HG02981 (cell line): ENCODE measurements around the gene ATXN7L1.

Source experiments
- ATAC-seq: cut with Tn5 transposase; IDR thresholded peaks from one replicate; pipeline ENCODE4 v1.9.1; 2021; ENCODE audit warnings: mild to moderate bottlenecking, moderate library complexity; ENCODE audit not compliant: unreplicated experiment

ATXN7L1 gene

DNA sequence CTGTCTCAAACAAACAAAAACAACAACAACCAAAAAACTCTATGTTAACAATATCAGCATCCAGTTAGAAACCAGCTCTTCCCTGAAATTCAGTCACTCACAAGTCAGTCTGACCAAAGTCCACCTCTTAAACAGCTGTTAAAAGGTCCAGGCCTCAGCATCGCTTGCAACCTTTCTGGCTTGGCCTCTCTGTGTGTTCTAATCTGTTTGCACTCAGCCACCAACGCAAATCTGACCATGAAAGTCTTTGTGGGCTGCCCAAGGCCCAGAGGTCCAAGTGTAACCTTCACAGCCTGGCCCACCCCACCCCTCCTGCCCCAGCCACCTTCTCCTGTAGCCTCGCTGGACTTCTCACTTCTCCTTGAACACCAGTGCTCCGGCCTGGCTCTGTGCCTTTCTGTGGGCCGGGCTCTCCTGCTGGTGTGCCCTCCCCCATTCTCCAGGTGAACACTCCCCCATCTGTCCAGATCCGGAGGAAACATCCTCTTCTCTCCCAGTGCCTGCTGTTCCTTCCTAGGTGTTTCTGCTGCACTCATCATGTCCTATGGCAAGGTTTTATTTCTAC, 222.9 kb downstream of the ATXN7L1 start:
- no peak for ATAC-seq

DNA sequence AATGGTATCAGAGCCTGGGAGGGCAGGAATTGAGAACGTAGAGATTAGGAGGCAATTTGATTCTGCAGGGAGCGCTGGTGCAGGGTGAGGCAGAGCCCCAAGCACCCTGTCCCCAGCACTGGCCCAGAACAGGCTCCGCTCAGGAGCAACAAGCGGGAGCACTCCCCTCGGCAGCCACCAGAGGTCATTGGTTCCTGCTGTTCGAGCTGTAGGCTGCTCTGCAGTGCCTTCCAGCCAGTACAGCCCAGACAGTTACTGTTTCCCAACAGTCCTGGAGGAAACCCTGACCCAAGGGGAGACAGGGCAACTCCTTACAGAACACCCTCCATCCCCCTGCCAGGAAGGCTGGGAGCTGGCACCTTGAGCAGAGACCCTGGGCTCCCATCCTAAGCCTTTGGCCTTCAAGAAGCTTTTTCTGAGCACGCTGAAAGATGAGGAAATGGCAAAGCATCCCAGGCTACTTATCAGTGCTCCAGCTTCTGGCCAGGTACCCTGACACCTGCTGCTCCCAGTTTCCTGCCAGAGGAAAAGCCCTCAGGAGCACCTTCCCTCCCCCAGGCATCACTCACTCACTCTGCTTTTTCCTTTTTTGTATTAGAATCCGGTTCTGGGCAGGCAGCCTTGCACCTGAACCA, 223.9 kb downstream of the ATXN7L1 start:
- ATAC-seq = no peak

DNA sequence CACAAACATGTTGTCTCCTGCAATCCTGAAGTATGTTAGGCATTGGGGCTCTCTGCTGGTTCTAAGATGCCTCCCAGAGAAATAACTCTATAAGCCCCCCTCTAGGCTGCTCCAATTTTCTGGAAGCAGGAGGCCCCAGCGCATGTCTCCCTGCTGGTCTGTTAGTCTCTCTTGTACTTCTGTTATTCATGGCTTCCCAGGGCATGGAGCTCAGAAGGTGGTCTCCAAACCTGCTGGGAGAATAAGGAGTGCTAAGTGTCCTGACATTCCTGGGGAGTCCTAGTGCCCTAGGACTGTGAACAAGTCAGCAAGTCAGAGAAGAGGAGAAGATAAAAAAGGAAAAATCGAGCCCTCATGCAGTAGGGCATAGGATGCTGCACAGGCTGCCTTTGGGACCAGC, 224.6 kb downstream of the ATXN7L1 start:
- no peak for ATAC-seq

DNA sequence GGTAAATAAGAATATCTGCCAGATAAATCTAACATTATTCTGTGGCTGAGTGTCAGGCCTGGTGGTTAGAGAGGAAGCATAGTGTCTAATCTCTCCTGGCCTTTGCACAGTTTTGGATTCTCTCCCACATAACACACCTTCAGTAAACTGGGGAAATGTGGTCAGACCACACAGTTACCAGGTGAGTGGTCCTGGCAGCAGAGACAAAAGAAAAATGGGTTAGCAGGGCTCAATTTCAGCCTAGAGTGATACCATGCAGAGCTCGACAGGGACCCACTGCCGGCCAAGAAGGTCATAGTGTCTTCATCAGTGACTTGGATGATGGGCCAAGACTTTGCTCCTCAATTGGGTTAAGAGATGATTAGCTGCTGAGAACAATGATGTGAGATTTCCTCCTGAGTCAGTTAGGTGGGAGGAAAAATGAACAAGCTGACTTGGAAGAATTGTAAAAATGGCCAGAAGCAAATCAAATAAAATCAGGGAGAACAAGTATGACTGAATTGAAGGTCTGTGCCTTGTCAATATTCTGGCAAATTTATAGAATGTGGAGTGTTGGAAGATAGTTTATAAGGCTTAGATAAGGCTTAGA, 225.9 kb downstream of the ATXN7L1 start:
- ATAC-seq = no peak

DNA sequence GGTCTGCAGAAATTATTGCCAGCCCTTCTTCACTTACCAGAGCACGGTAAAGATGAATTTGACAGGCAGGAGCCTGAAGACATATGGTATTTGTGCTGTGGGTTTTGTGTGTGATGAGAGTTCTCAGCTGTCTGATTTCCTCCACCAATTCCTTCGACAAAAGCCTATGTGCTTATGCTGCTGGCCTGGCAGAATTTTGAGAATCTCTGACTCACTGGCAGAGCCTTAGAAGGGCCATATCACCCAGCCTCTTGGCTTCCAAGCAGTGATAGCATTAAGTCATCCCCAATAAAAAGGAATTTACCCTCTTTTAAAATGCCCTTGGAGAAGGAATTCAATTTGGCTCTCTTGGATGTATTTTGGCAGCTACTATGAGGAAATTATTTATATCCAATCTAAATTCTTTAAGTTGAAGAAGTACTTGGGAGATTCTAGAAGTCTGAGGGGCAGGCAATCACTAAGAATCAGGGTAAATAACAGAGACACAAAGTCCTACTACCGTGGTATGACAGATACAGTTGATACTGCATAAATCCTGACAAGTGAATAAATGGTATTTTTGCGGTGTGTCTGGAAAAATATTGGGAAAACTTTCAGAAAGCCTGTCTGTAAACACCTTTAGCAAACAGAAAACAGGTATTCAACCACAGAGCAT, 226.5 kb downstream of the ATXN7L1 start:
- ATAC-seq = no peak

DNA sequence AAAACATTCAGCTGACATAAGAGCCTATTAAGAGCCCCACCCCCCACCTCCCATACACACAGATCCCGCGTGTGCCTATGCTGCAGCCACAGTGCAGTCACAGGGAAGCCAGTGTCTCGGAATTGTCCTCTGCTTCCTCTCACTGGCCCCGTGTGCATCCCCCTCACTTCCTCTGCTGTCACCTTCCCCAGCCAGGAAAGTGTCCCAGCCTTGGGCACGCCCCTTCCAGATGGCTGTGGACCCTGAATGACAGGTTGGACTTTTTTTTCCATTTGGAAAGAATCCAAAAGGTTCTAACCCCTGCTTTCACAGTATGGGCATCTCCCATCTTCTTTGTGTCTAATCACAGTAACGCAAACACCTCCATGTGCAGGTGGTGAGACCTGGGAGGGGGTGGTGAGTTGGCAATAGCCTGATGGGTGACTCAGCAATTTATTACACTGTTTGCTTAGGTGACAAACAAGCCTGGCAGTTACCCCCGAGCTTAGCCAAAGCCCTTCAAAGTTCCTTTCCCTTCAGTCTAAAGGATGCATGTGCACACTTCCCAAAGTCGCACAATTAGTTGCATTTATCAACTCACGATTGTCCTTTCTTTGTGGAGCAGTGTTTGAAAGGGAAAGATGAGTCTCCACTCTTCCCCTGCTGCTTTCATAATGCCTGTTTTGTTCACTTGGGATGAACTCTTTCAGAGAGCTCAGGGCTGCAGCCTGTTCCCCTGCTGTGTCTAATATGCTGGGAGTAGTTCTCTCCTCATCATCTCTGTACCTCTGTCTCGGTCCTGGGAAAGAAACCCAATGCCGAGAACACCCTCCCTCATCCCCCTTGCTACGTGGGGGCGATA, 227.6 kb downstream of the ATXN7L1 start:
- no peak for ATAC-seq

DNA sequence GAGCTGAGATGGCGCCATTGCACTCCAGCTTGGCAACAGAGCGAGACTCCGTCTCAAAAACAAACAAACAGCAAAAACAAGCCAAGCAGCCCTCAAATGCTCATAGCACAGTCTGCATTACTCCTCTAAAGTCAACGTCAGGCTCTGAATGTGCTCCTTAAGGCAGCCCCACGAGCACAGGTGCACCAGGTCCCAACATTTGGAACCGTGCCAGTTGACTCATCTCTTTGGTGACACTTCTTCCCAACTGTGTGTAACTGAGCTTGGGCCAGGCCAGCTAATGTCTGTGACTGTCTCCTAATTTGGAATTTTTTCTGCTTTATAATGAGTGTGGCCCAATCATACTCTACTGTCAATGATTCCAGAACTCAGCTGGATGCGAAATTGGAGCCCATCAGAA, 228.8 kb downstream of the ATXN7L1 start:
- no peak for ATAC-seq

DNA sequence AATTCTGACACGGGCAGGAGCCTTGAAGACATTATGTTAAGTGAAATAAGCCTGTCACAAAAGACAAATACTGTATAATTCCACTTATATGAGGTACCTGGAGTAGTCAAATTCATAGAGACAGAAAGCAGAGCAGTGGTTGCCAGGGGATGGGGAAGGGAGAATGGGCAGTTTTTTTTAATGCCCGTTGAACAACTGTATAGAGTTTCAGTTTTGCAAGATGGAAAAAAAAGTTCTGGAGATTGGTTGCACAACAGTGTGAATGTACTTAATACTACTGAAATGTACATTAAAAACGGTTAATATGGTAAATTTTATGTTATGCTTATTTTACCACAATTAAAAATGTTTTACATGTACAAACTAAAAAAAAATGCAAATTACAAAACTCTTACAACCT, 231.5 kb downstream of the ATXN7L1 start:
- no peak for ATAC-seq

DNA sequence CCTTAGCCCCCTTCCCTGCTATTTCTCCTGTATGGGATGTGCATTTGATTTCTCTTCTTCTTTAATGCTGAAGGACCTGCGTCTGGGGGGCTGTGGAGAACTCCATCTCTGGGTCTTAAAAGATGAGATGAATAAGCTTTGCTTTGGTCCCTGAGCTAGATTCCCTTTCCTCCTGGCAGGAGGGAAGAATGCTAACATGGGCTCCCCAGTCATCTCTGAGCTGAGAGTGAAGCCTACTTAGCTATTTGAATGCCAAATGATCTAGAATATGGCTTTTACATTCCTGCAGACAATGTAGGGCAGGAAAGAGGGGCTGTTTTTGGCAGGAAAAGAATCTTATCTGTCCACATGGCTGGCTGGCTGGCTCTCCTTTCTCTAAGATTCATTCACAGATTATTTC, 232.5 kb downstream of the ATXN7L1 start:
- ATAC-seq = no peak

DNA sequence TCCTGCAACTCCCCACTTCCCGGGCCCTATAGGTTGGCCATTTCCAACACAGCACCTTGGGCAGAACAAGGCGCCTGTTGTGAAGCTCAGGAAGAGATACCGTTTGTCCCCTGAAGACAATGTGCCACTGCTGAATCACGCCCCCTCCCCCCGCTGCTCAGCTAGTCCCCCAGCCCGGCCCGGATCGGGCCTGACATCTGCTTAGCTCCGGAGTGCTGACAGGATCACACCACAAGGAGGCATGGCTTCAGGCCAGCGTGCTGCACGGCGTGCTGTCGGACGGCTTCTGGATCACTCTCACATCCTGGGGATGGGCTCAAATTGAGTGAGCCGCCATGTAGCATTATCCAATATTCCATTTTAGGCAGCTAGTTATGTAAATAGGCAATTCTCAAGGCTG, 233.0 kb downstream of the ATXN7L1 start:
- no peak for ATAC-seq

DNA sequence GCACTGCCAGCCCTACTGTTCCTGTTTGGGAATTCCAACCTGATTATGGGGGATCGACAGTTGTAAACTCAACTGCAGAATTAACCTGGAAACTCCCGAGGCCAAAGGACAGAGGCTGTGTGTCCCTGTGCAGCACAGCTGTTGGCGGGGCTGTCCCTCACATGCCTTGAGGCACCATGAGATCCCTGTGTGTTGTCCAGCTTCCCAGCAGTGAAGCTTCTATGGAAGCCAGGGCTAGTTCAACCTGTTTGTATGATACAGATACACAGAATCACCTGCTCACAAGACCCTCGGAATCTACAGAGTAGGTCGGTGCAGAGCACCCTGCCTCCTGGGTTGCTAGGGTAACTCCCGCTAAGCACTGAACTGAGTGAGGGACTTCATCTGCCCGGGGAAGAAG, 234.1 kb downstream of the ATXN7L1 start:
- ATAC-seq = no peak

DNA sequence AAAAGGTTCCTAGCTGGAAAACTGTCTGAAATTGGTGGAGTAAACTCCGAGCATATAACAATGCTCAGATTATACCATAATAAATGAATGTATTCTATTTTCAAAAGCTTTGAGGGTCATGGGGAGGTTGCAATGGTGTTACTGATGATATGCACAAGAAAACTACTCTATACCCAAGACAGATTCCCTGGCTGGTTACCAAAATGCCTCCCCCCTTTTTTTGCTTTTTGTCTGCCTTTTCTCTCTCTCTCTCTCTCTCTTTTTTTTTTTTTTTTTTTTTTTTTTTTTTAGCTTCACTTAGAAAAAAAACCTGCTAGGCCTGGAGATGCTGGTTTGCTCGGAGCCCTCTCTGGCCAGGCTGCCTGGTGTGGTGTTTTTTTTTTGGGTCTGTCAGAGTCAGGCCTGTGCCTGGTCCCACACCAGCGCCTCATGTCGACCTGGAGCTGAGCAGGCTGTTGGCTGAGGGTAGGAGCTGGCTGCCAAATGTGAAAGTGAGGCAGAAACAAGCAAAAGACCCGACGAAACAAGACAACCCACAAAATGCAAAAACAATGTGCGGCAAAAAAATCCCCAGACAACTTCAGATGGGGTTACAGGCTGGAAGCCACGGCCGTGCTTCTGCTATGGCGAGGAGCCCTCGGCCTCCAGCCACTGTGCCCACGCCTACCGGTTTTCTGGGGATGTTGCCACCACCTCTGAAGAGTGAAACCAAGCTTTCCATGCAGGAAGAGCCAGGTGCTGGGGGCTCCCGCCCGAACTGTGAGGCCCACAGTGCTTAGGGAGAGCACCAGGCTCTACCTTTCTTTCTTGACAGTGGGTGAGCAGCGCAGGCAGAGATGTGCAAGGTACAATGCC, 235.2 kb downstream of the ATXN7L1 start:
- no peak for ATAC-seq

DNA sequence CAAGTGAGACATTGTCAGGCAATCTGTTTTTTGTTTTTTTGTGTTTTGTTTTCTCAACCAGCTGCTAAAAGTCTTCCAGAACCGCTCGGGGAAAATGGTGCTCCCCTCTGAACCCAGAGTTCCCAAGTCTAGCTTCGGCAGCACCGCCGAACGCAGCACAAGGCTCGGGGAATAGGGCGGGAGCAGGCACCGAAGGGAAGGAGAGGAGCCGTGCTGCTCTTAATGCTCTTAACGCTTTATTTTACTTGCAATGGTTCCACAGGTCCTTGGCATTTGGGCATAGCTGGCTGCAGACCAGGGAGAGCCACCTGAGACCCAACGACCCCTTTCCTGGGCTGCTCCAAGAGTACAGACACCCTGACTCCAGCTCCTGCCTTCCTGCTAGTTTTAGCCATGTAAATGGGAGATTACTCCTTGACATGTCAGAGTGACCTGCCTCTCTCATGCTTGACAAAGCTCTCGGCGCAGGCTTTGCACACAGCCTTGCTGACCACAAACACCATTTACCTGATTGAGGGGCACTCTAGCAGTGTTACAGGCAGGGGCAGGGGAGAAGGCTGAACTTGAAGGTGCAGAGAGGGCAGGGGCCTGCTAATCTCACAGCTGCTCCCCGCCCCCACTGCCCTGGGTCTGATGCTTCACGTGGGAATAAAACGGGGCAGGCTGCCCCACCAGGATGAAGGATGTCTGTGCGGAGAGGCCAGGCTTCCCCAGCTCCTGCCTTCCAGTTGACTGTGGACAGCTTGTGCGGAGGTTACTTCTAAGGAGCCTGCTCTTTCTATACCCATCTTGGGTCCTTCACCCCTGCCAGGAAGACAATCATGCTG, 236.5 kb downstream of the ATXN7L1 start:
- no peak for ATAC-seq

DNA sequence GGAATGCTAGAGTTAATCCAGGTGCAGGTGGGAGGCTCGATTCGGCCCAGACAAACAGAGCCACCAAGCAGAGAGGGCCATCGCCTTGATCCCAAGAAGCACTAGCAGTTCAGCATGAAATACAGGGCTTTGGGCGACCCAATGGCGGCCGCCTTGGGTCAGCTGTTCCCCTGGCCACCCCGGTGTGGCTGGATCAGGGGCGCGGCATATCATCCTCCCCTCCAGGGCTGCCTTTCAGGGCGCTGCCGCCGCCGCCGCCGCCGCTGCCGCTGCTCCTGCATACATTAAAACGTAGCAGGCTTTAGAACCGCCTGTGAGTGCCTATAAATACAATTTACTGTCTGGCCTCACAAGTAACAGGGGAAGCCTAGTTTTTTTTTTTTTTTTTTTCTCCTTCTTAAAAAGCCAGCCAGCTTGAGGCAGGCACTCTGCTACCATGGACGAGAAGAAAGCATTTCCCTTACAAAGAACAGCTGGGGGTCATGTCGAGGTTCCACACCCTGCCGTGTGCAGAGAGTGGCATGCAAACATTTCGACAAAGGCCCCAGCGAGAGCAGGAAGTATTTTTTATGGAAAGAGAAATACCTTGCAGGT, 237.4 kb downstream of the ATXN7L1 start:
- ATAC-seq = no peak

DNA sequence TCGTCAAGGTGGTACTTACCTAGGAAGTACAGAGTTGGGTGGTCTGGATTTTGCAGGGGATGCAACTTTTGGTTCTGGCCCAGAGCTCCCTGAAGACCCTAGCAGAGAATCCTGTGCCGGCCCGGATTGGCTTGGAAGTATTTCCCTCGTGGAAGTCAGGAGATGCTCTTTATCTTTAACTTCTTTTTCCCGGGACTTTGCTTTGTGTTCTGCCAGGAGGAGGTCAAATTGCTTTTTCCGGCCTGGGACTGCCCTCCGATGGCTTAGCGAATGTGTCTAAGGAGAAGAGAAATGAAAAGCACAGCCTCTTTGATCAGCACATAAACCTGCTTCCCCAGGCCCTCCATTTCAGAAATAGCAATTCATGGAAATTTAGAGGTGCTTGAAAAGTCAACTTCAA, 238.1 kb downstream of the ATXN7L1 start:
- ATAC-seq = no peak

DNA sequence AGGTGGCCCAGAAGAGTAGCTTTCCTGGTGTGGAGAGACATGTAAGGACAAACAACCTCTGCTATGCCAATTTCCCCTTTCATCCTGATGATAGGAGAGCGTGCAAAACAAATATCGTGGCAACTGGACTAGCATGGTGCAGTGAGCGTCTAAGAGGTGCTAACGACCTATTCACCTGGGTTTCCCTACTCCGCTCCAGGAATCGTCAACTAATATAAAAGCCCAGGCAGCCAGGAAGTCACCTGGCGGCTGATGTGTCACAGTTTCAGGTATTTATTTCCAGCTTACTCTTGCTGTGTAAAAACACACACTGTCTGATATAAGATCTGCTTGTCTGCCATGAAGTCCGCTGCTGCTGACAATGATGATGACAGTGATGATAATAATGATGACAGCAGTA, 238.6 kb downstream of the ATXN7L1 start:
- ATAC-seq = no peak

DNA sequence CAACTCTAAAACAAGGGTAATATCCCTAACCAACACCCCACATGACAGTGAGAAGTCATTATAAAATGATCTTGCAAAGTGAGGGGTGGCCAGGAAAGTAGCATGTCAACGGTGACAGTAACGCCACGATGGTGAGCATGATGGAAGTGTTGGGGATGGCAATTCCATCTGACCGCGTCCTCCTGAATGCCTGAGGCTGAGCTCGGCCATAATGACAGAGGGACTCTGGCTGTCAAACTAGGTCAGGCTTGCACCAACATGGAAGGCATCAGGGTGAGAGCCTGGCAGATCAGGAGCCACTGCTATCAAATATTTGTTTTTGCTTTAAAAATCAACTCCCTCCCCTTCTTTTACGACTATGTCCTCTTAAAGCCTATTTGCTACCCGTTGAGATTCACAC, 239.4 kb downstream of the ATXN7L1 start:
- ATAC-seq = no peak

DNA sequence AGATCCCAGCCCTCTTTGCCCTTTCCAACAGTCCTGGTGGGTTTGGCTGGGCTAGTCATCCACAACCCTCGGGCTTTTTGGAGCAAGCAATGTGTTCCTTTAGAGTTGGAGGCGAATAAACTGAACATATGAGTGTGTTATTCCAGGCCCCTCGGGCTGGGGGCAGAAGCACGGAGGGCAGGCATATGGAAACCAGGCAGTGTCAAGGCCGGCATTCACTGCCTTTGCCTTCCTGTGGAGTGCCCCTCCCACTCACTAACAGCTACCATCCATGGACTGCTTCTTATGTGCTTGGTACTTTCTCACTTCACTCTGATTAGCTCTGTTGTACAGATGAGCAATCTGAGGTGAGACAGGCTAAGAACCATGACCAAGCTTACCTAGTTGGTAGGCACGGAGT, 241.2 kb downstream of the ATXN7L1 start:
- no peak for ATAC-seq

DNA sequence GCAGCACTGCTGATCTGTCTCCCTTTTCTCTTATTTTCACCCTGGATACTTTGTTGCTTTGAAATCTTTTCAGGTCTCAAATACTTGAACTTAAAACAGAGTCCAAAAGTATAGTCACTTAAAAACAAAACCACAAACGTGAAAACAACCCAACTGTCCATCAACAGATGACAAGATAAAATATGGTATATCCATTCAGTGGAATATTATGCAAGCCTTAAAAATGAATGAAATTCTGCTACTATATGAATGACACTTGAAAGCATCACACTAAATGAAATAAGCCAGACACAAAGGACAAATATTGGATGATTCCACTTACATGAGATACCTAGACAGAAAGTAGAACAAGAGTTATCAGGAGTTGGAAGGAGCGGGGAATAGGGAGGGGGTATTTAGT, 250.4 kb downstream of the ATXN7L1 start:
- no peak for ATAC-seq
